HG03342 (cell line): ENCODE data around the gene LCLAT1.
"Not testable (repeated sequence)": the region's sequence is repeated elsewhere in the genome, so short reads cannot be mapped to it uniquely, and the experiment has no call there.

Experiments
- ATAC-seq: cut with Tn5 transposase; IDR thresholded peaks from one replicate; pipeline ENCODE4 v1.9.1; 2021; ENCODE audit warnings: mild to moderate bottlenecking, moderate library complexity; ENCODE audit not compliant: unreplicated experiment

LCLAT1 gene

DNA sequence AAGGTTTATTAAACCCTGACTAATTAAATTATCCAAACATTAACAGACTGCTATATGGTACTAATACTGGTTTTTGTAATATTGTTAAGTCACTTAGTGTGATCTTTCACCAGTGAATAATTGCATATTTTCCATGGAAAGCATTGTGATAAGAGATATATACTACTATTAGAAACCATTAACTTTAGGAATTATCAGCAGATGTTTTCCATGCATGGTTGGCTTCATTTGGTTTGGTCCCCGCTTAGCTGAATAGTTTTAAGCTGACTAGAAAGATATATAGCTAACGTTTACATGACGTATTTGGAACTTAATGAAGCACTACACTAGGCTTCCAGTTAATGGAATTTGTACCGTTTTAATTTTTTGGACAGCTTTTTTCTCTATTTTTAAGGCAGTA is 37.9 kb downstream of the LCLAT1 start:
- ATAC-seq: no peak

DNA sequence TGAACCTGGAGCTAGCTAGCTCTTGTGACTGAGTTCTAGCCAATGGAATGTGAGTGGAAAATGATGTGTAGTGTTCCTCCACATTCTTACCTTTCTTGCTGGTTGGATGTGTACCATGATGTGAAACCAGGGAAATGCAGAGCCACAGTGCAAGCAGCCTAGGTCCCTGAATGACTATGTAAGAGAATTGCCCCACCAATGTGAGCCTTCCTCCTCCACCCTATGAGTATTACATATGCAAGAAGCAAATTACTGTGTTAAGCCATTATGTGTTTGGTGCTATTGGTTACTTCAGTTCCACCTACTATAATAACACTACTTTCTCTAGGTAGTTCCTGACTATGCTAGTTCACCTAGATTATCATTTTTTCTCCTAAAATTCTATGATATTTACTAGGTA is 39.6 kb downstream of the LCLAT1 start:
- ATAC-seq: no peak

DNA sequence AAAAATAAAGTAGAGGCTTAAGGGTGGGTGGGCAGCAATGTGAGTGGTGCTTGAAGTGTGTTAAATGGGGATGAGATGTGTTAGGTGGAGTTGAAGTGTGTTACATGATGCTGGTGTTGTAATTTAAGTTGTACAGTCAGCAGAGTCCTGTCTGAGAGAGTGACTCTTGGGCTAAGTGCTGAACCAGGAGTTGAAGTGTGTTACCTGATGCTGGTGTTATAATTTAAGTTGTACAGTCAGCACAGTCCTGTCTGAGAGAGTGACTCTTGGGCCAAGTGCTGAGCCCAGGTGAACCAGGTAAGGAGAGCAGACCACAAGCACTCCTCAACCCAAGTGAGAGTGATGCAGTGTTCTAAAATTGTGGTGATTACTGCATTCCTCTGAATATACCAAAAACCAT is 40.6 kb downstream of the LCLAT1 start:
- no peak for ATAC-seq

DNA sequence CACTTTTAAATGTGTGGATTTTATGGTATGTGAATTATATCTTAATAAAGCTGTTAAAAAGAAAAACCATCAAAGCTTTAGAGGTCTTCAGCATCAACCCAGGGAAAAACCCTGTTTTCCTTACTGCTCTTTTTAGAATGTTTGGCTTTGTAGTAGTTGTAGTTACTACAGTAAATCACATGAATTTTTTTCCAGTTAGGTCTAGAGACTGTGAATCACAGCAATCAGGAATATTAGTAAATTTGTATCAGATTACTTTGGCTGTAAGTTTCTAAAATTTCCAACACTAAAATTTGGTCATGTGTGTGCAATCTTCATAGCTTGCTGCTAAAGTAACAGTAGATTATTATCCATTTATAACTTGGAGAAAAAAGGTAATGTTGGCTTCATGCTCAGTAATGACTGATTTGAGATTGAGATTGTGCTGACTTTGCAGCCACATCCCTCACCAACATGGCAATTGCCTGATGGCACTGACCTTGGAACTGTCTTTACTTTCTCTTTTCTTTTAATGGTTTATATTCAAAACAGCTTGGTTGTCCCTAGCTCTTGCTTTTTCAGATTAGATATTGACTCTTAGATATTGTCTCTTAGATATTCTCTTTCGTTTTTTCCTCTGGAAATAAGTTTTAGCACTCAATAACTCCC is 41.1 kb downstream of the LCLAT1 start:
- no peak for ATAC-seq

DNA sequence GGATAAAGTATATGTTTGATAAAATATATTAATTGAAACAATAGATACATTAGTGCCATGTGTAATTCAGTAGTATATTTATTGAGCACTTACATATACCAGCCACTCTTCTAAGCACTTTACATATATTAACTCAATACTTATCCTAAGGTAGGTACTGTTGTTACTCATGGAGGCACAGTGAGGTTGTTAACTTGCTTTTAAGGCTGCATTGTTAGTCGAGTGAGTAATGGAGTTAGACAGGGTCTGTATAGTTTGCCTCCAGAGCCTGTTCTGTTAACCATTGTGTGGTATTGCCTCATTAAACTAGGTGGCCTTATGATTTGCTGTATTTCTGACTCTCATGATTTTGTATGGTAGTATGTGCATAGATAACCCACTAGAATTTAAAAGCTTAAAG is 44.2 kb downstream of the LCLAT1 start:
- no peak for ATAC-seq

DNA sequence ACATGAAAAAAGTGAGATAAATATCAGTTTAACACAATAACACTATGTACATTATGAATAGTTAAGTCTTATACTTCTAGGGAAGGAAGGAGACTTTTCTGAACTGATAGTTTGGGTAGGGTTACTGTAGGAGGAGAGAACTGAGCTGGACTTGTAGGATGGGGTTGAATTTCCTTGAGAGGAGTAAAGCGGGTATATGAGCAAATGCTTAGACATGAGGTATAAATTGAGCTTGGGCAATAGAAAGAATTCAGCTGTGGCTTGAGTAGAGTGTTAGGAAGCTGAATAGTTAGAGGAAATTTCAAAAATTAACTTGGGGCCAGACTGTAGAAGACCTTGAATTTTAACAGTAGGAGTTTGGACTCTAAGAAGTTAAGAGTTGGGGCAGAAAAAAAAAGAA is 45.1 kb downstream of the LCLAT1 start:
- no peak for ATAC-seq

DNA sequence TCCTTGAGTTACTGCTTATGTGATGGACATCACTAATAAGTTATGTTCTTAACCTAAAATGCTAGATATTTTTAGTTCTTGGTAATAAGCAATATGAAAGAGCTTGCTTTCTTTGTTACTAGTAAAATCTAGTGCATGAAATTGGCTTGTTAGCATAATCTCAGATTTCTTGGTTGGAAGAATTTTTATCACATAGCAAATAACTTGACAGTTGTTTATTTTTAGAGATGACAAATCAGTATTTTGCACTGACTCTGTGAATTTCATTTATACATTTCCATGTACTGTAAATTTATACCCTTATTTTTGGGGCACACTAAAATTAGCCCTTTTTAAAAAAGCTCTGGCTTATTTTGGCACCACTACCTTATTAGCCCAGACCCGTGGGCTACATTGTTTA is 45.6 kb downstream of the LCLAT1 start:
- ATAC-seq: no peak

DNA sequence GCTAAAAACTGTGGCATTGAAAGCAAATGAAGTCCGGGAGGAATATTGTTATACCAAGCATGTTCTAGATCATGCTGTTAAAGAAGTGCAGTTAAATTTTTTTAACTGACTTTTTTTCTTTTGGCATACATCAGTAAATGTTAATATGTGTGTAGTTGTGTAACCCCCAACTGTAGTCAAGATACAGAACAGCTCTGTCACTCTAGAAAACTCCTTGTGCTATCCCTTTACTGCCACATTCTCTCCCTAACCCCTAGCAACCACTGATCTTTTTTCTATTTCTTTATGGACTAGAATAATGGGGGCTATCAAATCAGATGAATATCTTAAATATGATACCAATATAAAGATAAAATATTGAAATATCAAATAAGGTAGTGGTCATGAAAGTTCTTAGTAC is 46.4 kb downstream of the LCLAT1 start:
- ATAC-seq: no peak

DNA sequence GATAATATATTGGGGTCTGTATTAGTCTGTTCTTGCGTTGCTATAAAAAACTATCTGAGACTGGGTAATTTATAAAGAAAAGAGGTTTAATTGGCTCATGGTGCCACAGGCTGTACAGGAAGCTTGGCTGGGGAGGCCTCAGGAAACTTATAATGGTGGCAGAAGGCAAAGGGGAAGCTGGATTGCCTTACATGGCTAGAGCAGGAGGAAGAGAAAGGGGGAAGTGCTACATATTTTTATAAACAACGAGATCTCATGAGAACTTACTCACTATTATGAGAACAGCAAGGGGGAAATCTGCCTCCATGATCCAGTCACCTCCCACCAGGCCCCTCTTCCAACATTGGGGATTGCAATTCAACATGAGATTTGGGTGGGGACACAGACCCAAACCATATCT is 48.9 kb downstream of the LCLAT1 start:
- ATAC-seq: not testable (repeated sequence)

DNA sequence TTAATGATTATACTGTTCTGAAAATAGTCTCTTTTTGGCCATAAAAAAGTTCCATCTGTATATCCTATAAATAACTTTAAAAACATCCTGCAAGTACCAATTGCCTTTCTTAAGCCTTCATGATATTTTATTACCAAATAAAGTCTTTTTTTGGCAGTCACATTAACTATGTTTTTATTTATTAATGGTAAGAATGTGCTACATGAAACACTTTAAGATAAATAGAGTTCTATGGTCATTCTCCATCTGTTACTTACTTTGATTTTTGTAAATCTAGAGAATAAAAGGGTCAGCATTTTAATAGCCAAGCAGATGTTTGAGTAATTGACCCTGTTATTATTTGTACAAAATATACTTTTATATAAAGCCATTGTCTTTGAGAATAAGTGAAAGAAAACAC is 52.6 kb downstream of the LCLAT1 start:
- no peak for ATAC-seq

DNA sequence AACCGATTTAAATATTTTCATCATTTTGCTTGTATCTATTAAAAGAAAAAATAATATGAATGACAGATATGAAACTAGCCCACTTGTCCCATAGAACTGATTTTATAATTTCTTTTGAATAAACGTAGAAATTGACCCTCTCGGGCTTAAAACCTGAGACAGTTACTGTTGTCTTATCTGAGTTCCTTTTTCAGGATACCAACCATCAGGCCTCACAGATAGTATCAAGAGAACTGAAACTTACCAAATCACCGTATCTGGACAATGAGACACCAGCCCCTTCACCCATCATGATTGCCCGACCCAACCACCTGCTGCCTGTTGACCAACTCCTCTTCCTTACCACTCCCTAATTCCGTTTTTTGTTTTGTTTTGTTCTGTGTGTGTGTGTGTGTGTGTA is 53.7 kb downstream of the LCLAT1 start:
- ATAC-seq: no peak

DNA sequence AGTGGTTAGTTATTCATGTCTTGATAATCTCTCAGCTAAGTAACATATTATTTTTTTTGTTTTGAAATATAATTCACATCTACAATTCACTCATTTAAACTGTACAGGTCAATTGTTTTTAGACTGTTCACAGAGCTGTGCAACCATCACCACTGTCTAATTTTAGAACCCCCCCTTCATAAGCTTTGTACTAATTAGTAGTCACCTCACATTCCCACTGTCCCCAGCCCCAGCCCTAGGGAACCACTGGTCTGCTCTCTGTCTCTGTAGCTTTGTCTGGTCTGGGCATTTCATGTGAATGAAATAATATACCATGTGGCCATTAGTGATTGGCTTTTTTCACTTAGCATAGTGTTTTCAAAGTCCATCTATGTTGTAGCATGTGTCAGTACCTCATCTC is 55.3 kb downstream of the LCLAT1 start:
- ATAC-seq: no peak

DNA sequence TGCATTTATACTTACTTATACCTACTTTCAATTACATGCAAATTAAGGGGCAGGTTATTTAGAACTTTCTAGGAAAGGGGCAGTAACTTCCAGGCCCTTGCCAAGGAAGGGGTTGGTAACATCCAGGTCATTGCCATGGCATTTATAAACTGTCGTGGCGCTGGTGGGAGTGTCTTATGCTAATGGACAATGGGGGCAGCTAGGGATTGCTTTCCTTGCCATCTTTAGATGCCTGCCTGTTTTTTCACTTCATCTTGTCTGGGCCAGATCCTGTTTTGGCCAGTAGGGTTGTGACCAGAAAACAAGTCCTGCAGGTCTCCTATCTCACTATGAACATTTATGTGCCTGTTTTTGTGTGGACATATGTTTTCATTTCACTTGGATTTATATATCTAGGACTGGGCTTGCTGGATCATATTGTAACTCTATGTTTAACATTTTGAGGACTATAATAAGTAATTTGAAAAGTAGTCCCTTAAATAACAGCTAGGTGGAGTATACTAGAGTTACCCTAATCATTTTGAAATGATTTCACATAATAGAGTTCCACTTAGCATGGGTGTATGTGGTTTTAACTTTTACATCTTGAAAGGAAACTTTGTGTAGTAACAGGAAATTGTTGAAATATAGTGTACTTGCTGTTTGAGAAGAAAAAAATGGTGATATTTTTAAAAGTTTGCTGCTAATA is 56.1 kb downstream of the LCLAT1 start:
- no peak for ATAC-seq

DNA sequence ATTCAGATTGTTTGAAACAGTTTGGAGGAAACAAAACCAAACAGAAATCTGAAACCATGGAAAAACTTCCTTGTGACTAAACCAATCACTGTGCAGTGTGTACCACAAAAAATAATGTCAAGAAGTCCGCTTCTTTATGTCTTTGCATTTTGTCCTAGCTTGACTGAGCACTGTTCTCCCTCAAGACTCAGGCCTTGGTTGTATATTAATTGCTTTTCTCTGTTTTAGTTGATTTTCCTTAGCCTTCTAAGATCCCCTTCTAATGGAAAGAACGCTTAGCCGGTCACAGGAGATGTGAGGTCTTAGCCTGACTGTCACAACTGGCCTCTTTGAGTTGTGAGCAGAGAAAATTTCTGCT is 56.6 kb downstream of the LCLAT1 start:
- ATAC-seq: no peak

DNA sequence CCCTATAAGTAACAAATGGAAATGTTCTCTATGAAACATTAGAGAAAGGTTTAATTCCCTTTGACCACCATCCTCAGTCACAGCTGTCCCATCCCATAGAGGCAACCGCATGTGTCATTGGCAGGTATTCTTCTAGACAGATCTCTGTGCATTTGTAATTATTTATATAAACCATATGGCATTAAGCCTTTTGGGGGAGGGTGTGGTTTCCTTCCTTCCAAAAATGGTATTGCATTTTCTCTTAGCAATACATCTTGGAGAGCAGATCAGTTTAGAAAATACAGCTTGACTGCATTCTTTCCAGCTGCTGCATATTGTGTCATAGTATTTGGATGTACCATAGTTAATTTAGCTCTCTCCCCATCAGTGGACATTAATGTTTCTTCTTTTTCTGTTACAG is 57.7 kb downstream of the LCLAT1 start:
- no peak for ATAC-seq

DNA sequence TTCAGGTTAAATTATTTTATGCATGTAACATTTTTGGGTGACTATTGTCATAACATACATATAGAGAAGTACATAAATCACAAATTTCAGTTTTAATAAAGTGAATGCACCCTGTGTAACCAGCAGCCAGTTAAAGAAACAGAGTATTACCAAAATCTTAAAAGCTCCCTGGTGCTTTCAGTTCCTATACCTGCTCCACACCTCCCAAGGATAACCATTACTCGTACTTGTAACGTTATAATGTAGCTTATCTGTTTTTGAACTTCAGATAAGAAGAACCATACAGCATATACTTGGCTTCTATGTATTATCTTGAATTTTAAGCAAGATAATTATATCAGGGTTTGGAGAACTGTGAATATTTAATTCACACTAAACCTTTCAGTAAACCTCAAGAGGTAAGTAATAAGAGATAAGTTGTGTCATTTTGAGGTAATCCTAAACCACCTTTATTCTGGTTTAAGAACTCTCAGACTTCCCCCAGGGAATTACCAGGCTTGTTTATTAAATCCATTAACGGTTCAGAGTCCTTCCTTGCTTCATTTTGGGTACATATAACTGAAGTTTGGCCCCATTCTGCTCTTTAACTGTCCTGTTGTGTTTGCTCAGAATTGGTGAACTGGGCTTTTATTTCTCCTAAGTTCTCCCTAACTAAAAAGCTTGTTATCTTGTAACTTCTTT is 58.6 kb downstream of the LCLAT1 start:
- no peak for ATAC-seq

DNA sequence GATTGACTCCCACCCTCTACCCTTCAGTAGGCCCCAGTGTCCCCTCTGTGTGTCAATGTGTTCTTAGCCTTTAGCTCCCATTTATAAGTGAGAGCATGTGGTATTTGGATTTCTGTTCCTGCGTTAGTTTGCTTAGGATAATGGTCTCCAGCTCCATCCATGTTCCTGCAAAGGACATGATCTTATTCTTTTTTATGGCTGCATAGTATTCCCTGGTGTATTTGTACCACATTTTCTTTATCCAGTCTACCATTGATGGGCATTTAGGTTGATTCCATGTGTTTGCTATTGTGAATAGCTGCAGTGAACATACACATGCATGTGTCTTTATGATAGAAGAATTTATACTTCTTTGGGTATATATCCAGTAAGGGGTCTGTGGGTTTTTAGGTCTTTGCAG is 60.4 kb downstream of the LCLAT1 start:
- not testable (repeated sequence) for ATAC-seq

DNA sequence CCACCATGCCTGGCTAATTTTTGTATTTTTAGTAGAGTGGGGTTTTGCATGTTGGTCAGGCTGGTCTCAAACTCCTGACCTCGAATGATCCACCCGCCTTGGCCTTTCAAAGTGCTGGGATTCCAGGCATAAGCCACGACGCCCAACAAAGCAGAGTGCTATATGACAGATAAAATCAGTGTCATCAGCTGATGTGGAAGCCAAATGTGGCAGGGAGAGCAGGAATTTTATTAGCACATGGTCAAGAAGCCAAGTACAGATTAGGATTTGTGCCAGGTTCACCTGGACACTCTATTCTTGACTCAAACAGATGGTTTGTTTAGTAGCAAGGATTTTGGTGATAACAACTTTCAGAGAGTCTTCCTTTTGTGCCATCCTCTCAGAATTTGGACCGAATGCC is 62.7 kb downstream of the LCLAT1 start:
- ATAC-seq: no peak

DNA sequence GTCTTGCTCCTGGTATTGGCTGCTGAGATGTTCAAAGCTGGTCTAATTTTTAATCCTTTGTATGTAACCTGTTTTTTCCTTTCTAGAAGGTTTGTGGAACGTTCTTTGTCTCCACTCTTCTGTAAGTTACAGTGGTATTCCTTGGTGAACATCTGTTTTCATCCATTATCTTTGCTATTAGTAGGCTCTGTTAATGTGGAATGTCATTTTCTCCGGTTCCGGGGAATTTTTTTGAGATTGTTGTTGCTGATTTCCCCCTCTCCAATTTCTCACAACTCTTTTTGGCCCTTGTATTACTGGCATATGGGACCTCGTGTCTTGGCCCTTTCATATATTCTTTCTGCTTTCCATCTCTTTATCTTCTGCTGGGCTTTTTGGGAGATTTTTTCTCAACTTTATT is 63.4 kb downstream of the LCLAT1 start:
- ATAC-seq: no peak

DNA sequence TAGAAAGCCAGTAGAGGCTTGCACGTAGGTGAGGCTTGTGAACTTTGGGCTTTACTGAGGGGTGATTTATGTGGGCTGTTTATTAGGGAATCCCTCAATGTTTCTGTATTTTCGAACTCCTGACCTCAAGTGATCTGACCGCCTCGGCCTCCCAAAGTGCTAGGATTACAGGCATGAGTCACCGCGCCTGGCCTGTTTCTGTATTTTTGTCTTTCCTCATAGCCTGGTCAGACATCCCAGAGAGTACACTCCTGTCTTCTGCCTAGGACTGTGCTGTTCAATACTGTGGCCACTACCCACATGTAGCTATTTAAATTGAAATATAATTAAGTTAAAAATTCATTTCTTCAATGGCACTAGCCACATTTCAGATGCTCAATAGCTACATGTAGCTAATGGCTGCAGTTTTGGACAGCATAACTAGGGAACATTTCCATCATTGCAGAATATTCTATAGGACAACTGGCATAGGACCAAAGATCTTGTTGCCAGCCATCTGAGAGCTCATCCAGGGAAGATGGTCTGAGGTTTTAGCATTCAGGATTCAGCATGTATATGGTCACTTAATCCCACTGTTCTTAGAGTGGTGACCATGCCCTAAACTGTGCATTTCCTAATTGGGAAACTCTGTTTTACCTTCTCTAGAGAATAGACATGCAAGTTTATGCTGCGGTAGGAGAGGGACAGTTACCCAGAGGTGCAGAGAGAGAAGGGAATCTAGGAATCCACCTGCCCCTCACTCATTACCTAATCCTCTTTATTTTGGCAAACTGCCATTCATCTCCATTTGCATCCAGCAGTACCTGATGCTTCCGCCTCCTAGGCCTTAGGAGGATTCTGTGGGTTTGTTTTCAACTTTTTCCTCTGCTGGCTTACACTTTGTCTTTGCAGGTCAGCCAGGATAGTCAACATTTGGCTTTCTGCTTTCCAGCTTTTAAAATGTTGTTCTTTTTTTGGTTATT is 64.4 kb downstream of the LCLAT1 start:
- ATAC-seq: no peak

DNA sequence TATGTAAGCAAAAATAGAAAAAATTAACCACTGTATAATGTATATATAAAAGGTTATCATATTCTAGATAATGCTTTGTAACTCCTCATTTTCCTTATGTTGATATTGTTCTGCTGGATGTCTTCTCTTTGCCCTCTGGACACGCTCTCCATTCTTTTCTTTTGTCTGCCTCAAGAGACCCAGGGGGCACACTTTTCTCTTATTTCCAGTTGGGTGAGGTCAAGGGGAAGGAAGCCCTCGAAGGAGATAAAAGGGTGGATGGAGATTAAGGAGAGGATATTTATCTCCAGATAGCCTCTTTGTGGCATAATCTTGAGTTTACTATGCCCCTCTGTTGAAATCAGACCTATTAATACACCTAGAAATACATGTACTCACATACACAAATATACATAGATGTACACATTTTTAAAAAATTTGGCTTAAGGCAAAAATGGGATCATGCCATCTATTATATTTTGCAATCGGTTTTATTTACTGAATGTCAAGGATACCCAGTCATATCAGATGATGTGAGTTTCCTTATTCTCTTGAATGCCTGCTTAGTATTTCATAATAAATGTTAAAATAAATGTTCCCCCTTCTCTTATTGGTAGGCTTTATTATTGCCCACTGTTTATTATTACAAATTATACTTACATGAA is 65.3 kb downstream of the LCLAT1 start:
- no peak for ATAC-seq
